ENCODE data around the gene GALNT13.
"Not testable (repeated sequence)": the region's sequence is repeated elsewhere in the genome, so short reads cannot be mapped to it uniquely, and the experiment has no call there.

Gene GALNT13

DNA sequence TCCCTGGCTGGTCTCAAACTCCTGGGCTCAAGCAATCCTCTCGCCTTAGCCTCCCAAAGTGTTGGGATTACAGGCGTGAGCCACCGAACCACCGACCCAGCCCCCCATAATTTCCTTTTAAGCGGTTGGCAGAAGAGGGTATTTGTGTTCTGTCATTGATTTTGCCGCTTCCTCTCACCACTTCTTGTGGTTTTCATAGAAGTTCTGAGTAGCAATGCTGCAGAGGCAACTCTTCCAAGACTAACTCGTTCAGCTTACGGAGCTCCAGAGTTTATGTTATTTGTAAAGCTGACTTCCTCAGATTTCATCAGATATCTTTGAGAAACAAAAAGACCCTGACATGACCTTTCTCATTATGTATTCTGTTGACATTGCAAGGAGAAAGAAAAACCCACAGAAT is 565.4 kb downstream of the GALNT13 start:
- DNase-seq: no peak

DNA sequence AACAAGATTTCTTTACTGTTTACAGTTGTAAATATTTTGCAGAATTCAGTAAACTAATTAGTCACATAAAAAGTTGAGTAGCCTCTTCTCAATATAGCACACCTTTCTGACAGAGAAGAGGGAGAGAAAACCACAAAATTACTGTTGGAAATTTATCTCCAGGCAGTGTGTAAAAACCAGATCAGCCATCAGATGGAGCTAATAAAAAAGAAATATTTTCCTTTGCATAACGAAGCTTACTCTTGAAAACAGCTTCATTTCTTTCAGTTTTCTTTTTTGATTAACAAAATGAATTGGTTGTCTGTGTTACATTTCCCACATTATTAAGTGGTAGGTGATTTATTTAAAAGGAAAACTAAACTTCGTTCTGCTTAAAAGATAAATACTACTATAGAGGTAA is 567.4 kb downstream of the GALNT13 start:
- DNase-seq: no peak

DNA sequence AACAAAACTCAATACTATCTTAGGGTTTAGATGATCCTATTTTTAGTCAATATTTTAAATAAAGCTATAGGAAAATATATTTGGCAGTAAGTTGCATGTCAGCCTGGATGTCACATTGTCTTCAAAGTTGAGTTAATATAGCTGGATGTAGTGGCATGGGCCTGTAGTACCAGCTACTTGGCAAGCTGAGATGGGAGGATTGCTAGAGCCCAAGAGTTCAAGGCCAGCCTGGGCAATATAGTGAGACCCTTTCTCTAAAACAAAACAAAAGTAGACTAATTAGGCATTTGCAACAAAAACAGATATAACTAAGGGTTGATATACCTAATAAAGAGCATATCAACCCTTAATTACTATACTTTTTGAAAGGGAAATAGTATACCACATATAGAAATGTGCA is 572.2 kb downstream of the GALNT13 start:
- no peak for DNase-seq

DNA sequence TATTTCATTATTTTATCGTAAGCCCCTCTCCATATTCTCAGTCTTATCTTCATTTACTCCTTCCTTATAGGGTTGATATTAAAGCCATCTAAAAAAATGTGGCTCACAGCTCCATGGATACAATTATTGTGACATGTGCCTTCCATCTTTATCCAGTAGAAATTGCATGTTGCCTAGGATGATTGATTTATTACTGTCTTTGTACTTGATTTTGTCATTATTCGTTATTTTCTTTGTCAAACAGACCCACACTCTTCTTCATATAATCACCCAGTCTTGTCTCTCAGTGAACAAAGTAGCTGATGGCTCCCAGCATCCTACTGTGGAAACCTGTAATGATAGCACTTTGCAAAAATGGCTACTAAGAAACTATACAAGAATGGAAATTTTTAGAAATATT is 574.6 kb downstream of the GALNT13 start:
- DNase-seq: no peak

DNA sequence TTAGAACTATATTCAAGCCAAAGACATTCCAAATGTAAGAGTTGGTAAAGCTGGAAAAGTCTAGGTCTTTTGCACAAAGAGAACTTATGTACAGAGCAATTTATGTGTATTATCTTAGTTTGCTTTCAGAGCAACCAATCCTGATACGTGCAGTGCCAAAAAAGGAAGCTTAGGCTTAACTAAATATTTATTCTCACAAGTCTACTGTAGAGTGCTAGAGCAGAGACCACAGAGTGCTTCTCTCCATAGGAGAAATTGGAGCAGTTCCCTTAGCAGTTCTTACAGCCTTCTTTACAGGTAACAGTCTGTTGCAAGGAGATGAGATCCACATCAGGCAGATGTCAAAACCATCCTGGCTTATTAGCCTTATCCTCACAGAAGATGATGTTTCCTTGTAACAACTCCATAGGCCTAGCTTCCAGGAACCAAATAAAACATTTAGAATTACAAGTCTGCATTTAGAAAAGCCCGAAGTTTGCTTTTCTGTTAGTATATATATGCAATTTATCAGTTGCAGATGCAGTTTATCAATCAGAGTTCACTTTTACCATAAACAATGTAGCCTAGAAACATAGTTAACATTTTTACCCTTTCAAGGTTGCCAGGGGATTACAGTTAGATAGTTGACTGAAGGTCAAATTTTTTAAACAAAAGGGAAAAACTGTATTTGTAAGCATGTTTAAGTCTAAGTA is 576.2 kb downstream of the GALNT13 start:
- no peak for DNase-seq

DNA sequence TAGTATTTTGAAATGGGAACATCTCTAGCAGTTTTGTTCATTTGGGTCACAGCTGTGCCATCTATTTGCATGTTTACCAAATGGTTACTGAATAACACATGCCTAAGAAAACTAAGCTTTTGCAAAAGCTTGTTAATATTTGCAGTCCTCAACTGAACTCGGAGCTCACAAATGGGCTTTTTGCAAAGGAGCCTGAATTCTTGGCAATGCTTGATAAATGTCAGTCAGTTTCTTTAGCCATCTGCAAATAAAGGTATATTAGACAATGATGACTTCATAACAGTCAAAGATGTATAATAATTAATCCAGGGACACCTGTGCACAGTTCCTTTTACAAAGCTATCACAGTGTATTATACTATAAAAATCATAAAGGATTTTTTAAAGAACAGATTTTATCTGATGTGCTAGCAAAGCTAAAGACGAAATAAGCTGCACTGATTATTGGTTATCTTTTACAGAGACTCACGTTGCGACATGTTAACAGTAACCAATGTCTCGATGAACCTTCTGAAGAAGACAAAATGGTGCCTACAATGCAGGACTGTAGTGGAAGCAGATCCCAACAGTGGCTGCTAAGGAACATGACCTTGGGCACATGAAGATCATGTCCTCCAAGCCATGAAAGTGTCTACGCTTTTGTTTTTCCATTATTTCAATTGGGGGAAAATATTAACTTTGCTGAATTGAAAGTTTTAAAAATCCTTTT is 578.4 kb downstream of the GALNT13 start:
- no peak for DNase-seq

DNA sequence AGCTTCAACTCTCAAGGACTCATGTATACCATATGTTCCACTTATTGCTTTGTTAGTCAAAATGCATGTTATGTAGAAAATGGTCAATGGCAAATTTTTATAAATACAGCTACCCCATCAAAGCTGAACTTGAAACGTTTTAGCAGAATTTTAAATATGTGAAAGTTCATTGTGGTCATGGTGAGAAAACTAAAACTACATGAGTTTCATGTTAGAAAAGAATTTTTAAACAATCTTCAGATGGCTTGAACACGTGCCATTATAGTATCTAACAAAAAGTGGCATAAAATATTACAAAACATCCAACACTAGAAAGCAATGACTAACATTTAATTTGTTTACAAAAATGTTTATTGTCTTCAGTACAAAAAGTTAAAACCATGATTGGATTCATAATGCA is 580.7 kb downstream of the GALNT13 start:
- no peak for DNase-seq

DNA sequence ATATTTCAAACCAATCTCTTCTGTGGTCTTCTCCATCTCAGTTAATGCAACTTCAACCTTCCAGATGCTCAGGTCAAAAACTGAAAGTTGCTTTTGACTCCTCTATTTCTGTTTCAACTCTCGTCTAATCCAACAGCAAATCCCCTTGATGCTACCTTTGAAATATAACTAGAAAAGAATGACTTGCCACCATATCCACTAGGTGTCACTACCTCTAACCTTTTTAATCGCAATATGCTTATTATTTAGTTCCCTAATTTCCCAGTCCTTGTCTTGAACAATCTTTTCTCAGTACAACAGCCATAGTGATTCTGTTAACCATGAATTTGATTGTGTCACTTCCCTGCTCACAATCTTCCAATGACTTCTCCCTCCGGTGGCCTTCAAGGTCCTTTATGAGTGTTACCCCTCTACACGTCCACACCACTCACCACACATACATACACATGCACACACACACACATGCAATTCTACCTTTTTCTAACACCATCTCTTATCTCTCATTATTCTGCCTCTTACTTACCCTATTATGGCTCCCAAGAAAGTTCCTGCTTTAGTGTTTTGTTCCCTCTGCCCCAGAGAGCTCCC is 581.3 kb downstream of the GALNT13 start:
- DNase-seq: no peak

DNA sequence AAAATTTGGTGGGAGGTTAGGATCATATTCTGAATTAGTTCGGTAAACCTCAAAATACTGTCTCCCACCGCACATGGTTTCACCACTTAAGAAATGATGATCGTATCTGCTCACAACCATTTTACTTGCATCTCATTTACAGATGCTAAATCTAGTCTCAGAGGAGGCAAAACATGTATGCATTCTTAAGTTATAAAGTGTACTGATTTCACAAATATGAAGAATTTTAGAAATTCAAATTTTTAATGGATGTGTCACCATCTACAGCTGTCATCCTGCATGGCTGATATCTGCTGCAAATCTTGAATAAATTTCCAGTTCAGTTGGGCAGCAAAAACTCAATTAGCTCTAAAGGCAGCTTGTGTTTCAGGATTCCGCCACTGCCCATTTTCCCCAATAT is 583.4 kb downstream of the GALNT13 start:
- DNase-seq: no peak

DNA sequence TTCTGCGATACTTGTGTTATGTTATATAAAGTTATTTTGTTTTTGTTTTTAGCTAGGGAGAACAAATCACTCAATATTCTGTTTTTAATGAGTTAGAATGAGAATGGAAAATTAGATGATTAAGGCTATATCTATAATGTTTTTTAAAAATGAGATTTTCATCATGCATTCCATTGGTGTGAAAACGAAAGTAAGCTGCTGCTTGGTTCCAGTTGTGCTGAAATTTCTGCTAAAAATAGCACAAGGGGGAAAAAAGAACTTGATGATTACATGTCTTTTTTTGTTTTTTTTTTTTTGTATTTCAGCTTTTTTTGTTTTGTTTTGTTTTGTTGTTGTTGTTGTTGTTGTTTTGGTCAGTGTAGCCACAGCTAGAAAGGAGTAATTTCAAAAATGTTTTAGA is 584.1 kb downstream of the GALNT13 start:
- no peak for DNase-seq

DNA sequence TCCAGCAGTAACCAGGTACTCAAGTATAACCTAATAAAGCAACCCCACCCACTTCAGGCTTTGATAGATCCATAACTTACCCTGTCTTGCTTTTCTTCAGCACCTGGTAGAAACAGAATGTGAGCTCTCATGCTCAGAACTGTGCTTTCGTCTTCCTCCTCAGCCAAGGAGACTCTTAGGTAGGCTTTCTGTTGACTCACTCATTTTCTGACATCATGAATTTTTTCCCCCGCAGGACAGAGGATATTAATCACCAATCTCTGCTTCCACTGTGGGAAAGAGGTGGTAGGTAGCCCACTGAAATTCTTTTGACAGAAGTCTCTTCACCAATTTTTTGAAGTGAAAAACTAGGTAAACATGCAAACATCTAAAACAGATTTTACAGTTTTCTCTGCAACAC is 585.6 kb downstream of the GALNT13 start:
- DNase-seq: no peak

DNA sequence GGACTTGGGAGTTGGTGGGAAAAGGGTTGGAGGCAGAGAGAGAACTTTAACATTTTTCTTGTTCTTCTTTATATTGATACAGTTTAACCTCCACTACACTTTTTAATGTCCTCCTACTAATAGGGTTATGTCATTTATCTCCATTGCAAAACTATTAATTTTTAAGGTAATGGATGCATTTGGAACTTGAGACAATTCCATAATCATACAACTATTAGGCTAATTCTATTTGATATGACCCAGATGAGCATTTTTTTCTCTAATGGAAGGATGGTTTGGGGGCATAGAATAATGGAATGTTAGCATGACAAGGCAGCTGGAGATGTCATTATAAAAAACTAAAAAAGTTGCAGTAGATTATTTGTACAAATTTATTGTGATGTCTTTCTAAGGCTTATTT is 587.6 kb downstream of the GALNT13 start:
- DNase-seq: no peak

DNA sequence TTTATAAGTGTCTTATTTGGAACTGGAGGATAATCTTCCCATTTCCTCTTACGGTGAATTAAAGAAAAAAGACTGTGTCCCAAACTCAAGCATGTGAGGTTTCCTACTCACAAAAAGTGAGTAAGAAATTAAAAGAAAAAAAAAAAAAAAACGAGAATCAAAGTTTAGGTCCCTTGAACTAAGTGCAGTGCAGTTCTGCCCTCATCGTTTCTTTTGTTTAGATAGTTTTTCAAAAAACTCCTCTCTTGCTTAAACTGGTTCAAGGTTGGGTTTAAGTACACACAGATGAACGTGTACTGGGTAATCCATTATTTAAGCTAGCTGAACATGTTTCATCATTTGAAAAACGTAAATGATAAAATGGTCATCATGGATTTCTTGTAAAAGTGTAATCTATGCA is 590.9 kb downstream of the GALNT13 start:
- DNase-seq: no peak

DNA sequence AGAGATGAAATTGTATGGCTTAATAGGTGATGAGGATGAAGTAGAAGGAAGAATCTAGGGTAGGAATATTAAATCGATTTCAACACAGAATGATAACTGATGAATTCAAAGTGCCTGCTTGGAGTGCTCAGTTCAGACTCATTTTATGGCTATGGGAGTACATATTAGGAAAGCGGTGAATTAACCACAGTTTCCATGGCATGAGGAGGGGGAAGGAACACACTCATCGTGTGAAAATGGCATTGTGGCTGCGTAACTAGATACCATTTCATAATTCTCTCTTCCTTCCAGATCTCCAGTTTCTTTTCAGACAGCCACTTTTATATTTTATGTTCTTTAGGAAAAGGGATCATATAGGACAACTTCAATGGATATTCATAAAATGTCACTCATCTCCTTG is 594.5 kb downstream of the GALNT13 start:
- no peak for DNase-seq

DNA sequence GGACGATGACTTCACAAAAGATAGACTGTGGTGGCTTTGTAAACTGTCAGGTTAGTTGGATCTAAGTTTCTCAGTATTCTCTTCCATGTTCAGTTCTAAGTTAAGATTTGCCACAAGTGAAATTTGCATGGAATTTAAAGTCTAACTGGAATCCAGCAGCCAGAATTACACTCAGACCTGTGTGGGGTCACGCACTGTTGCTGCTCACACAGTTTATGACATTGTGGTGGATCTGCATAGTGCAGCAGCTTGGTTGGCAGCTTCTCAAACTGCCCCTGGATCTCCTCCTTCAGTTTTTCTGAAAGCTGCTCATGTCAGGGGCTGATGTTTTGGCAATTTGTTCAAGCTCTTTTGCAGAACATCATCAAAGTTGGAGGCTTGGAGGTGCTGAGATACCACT is 598.7 kb downstream of the GALNT13 start:
- DNase-seq: no peak

DNA sequence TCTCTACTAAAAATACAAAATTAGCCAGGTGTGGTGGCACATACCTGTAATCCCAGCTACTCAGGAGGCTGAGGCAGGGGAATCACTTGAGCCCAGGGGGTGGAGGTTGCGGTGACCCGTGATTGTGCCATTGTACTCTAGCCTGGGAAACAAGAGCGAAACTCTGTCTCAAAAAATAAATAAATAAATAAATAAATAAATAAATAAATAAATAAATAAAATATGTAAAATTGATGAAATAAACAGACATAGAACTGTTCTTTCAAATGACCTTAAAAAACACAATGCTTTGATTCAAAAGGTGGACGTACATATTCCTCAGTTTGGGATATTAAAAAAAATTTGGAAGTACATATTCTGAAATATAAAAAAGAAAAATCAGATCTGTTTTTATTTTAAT is 599.8 kb downstream of the GALNT13 start:
- DNase-seq: not testable (repeated sequence)

DNA sequence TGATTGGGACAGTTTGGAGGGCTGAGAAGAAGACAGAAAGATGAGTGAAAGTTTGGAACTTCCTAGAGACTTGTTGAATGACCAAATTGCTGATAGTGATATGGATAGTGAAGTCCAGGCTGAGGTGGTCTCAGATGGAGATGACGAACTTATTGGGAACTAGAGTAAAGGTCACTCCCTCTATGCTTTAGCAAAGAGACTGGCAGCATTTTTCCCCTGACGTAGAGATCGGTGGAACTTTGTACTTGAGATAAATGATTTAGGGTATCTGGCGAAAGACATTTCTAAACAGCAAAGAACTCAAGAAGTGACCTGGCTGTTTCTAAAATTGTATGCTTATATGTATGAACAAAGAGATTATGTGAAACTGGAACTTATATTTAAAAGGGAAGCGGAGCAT is 605.6 kb downstream of the GALNT13 start:
- DNase-seq: no peak

DNA sequence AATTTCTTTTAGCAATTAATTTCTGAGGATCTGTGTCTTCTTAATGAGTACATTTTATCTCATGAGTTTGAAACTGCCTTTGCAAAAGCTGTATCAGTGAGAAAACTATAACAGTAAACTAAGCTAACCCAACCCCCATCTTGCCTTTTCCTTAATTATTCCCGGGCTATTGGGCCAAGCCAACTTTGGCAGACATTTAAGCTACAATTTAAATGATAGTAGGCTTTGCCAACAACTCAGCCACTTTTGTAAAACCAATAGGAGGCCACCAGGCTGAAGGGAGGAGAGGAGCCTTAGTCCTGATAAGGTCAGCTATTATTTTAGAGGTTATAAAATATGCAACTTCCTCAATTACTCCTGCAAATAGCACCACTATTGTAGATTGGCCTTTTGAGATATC is 608.8 kb downstream of the GALNT13 start:
- DNase-seq: no peak

DNA sequence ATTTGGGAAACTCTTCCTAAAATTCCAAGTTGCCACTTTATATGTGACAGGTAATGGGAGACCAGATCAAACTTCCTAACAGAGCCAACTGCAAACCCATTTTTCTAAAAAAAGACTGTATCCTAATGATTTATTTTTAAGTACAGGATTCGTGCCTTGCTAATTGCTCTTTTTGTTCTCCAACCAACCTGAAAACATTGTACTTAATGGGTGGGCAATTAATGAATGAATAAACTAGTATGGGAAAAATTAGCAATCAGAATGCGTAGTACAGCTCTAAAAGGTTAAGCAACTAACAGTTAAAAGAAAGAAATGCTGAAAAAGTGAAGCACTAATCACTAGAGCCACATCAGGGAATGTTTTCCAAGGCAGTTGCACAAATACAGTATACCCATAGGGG is 609.6 kb downstream of the GALNT13 start:
- DNase-seq: no peak

DNA sequence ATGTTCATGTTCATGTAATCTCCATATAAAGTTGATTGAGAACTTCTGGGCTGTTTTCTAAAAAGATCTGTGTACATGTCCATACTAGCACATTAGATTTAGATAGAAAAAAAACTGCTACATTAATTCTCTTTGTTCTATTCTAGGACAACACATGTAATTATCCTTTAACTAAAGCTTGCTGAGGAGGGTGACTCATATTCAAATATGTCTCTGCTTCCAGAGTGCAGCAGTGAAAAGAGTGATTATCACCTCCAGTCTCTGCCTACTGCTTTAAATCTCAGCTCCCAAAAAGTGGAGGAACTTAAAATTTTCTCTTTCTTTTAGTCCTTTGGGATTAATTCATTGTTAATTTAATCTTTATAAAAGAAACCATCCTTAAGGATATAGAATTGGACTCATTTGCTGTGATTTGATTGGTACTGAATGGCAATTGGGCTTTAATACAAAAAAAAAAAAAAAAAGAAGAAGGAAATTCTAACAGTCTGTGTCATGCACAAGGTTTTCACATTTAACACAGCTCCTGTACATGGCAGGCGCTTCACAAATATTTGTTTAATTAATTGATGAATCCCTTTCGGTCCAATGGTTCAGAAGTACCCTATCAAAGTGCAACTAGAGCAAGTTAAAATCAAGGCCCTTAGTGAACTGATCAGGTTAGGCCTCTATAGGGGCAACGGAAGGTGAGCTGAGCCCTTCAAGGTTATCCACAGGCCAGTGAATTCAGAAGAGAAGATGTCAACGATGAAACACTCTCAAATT is 612.8 kb downstream of the GALNT13 start:
- no peak for DNase-seq

DNA sequence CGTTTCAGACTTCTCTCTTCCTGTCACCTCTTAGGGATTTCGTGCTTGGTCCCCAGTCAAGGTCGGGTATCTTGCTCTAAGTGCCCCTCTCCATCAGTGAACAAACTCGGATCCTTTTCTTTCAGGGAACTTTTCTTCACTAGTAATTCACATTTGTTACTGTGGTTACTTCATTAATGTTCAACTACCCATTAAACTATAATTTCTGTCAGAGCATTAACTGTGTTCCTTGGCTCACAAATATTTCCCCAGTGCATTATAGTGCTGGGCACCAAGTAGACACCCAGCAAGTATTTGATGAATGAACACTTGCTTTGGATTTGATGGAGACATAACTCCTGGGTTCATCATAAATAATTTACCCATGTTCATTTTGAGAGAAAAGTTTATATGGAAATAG is 617.1 kb downstream of the GALNT13 start:
- DNase-seq: no peak

DNA sequence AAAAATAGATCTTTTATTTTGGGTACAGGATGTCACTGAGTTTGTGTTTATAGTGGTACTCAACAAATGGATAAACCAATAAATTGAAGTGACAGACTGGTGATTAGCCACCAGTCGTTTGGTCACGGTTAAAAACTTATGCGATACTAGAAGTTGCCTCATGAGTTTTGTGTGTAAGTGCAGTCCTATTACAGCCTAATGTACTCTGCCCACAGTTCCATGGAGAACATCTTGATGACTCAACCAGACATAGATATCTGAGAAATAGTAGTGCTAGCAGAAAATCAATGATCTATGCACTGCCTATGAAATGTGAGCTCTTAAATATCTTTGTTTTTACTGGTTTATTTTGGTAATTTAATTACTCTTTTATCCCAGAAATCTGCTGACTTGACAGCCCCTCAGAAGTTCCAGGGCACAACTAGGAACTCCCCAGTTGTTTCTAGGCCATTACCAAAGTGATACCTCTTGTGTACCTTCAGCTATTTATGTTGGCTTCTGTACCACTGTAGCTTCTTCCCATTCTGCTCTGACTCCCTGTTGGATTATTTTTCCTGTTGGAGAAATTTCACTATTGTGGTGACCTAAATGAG is 617.6 kb downstream of the GALNT13 start:
- no peak for DNase-seq

DNA sequence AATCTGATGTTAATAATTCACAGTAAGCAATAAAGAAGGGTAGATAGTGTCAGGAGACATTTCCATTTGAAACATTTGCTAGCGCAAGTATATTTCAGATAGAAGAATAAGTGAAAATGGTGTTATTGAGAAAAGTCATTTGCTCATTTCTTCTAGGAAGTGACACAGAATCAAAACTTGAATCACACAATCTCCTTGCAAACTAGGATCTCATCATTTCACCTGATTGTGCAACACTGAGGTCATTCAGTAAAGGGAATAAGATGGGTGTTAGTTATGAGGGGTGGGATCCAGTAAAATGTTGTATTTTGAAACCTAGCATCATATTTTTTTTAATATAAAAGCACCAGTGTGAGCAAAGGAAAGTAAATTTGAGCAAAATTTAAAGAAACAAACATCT is 618.8 kb downstream of the GALNT13 start:
- DNase-seq: no peak

Measured in activated effector memory CD4-positive, alpha-beta T cell treated with Interleukin-2 at 50 U/mL for 16 hours (primary cell).